AG10803 (cell line): ENCODE measurements around the gene CDC42.

Experiments used
- DNase-seq: peaks from one replicate; pipeline ENCODE4 v3.0.0; 2010; ENCODE audit warnings: low read depth
- H3K4me3 ChIP-seq: 2 replicates; pipeline ENCODE4 v1.5.1; 2011; ENCODE audit warnings: mild to moderate bottlenecking, low read length, control low read depth
- TF ChIP-seq, protein P1 (sequence below): conservative IDR thresholded peaks from 2 replicates; pipeline ENCODE4 v1.5.1; 2011; ENCODE audit warnings: mild to moderate bottlenecking, low read length, control low read depth, inconsistent platforms

Gene CDC42

DNA sequence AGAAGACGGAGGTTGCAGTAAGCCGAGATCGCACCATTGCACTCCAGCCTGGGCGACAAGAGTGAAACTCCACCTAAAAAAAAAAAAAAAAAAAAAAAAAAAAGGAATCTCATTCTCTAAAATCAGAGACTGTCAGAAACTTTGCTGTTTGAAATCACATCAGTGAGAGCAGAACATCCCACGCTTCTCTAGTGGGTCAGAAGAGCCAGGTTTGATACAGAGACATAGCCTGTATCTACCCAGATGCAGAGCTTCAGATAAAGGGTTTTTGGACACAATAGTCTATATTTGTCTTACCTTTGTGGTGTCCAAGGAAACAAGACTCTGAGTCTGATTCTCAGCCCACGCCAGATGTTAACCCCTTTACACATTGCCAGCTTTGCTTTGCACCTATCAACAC lies 31.4 kb upstream of the CDC42 start:
- TF ChIP-seq, protein P1, sequence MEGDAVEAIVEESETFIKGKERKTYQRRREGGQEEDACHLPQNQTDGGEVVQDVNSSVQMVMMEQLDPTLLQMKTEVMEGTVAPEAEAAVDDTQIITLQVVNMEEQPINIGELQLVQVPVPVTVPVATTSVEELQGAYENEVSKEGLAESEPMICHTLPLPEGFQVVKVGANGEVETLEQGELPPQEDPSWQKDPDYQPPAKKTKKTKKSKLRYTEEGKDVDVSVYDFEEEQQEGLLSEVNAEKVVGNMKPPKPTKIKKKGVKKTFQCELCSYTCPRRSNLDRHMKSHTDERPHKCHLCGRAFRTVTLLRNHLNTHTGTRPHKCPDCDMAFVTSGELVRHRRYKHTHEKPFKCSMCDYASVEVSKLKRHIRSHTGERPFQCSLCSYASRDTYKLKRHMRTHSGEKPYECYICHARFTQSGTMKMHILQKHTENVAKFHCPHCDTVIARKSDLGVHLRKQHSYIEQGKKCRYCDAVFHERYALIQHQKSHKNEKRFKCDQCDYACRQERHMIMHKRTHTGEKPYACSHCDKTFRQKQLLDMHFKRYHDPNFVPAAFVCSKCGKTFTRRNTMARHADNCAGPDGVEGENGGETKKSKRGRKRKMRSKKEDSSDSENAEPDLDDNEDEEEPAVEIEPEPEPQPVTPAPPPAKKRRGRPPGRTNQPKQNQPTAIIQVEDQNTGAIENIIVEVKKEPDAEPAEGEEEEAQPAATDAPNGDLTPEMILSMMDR: no peak
- no peak for DNase-seq
- H3K4me3 ChIP-seq: no peak overlapping the region

DNA sequence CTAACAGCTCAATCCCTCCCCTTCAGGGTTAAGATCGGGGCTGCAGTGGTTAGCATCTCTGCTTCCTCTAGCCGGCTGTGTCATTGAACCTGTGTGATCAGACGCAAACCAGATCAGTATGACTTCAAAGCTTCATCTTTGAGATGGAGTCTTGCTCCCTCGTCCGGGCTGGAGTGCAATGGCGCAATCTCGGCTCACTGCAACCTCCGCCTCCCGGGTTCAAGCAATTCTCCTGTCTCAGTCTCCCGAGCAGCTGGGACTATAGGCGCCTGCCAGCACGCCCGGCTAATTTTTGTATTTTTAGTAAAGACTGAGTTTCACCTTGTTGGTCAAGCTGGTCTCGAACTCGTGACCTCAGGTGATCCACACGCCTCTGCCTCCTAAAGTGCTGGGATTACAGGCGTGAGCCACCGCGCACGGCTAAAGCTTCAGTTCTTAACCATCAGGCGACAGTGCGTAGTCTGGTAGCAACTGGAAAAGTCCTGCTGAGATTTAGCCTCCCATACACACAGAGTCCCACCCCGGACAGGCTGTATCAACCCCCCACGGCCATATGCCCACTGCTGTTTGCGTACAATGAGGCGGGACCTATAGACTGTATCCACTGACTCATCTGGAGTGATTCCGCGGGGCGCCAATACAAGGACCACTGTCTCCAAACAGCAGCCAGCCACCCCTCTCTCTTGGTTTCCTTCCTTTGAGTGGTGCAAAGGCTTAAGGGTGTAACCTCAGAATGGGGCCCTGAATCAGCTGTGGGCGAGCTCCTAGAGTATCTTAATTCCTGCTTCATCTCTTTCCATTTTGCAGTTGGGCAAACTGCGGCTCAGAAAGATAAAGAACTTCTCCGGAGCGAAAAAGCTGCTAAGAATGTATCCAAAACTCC lies 27.8 kb upstream of the CDC42 start:
- TF ChIP-seq, protein P1: no peak; the same call in 1 of the 2 replicates
- peak; percentile 67 for DNase-seq
- H3K4me3 ChIP-seq: peak overlapping the region; percentile 99

DNA sequence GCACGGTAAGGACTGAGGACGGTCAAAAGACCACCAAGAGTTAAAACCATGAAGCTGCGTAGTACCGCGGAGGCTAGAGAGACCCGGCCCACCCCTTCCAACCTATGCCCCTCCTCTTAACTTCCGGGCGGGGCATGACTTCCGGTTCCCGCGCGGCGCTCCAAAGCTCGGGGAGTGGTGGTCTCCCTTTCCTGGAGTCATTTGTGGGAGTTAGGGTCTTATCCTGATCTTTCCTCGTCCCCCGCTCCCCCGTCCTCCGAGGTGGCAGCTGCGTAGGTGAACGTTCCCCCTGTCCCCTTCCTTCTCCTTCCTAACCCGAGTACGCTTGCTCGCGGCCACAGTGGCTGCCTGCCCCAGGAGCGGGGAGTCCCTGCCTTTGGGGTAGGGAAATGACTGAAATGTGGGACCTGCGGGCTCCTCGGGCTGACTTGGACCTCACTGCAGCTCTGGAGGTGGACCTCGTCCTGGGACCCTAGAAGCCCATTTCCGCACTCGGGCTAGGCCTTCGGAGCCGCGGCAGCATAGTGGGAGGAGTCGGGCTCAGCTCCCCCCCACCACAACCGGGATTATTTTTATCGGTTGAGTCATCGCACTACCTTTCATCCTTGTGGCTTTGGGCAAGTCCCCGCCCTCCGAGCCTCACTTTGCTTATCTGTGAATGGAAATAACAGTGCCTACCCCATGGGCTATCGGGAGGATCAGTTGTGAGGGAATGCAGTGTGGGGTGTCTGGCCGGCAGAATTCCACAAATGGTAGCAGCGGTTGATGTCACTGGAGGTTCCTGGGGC lies 26.9 kb upstream of the CDC42 start:
- DNase-seq: peak; percentile 74
- H3K4me3 ChIP-seq: peak overlapping the region; percentile 99
- TF ChIP-seq, protein P1: no peak

DNA sequence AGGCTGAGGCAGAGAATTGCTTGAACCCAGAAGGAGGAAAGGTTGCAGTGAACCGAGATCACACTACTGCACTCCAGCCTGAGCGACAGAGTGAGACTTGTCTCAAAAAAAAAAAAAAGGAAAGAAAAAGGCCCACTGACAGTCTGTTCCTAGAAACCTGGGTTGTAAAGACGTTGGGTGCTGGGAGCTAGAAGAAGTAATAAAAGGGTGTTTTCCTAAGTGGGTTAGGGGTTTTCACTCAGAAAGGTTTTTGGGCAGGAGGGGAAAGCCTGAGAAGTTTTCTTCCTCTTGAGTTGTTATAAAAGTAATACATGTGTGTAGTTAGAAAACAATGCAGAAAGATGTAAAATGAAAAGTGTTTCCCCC lies 25.6 kb upstream of the CDC42 start:
- TF ChIP-seq, protein P1: no peak
- no peak for DNase-seq
- no peak overlapping the region for H3K4me3 ChIP-seq

DNA sequence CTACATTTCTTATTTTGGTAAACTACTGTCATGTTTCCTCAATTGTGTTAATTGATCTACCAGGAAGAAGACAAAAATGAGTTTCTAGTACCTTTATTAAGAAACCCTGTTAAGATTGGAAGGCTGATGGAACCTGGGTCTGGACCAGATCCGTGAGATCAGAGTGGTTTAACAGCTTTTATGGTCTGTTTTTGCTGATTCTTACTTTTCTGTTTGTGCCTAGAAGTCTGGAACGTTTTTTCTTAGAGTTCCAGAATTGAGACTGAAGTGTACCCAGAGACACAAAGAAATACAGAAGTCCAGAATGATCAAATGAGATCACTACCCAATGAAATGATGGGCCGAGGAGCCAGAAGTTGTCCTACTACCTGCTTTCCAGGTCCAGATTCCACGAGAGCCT lies 22.5 kb upstream of the CDC42 start:
- no peak for DNase-seq
- no peak overlapping the region for H3K4me3 ChIP-seq
- TF ChIP-seq, protein P1: no peak

DNA sequence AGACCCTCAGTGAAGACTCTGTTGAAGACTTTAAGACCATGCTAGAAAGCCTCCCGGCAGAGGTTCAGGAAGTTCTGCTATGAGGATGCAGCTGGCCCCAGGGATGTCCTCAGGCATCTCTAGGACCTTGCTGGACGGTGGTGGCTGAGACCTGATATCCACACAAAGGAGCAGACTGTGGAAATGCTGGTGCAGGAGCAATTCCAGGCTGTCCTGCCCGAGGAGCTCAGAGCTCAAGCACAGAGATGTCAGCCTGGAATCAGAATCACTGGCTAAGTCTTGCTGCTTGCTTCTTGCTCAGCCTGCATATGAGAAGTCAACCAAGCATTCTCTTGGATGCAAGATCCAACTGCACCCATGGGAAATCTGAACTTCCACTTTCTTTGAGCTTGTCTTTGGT lies 22.0 kb upstream of the CDC42 start:
- no peak overlapping the region for H3K4me3 ChIP-seq
- DNase-seq: no peak
- TF ChIP-seq, protein P1: no peak
